Epithelial cell of esophagus (primary cell): Measurements from ENCODE around the gene TNS3.

Experiments used
- DNase-seq: peaks from one replicate; pipeline ENCODE4 v3.0.0; 2010; ENCODE audit warnings: low read depth
- H3K4me3 ChIP-seq: 2 replicates; pipeline ENCODE4 v1.5.1; 2011; ENCODE audit warnings: mild to moderate bottlenecking, low read length, control low read depth
- TF ChIP-seq, protein P1 (sequence below): IDR thresholded peaks from 2 replicates; pipeline ENCODE4 v1.5.1; 2011; ENCODE audit warnings: low read depth, mild to moderate bottlenecking, low read length, control low read depth, inconsistent platforms; ENCODE audit not compliant: insufficient read depth; ENCODE audit errors: missing control alignments

TNS3 gene

DNA sequence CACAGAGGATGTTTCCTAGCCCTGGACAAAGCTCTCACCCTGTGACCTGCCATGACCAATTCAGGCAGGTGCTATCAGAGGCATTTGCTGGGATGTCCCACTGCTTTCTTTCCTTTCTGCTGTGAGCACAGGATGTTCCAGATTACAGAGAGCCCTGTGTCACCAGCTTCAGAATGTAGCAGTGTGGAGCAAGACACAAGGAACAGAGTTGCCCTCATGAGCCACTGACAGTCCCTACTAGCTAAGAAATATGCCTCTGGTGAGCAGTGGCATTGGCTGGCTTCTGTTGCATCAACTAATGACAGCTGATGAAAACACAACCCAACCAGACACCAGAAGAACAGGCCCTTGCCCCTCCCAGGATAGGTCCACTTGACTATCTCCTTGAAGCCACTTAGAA is 337.2 kb downstream of the TNS3 start:
- DNase-seq, result no peak
- TF ChIP-seq, protein P1, sequence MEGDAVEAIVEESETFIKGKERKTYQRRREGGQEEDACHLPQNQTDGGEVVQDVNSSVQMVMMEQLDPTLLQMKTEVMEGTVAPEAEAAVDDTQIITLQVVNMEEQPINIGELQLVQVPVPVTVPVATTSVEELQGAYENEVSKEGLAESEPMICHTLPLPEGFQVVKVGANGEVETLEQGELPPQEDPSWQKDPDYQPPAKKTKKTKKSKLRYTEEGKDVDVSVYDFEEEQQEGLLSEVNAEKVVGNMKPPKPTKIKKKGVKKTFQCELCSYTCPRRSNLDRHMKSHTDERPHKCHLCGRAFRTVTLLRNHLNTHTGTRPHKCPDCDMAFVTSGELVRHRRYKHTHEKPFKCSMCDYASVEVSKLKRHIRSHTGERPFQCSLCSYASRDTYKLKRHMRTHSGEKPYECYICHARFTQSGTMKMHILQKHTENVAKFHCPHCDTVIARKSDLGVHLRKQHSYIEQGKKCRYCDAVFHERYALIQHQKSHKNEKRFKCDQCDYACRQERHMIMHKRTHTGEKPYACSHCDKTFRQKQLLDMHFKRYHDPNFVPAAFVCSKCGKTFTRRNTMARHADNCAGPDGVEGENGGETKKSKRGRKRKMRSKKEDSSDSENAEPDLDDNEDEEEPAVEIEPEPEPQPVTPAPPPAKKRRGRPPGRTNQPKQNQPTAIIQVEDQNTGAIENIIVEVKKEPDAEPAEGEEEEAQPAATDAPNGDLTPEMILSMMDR, result no peak
- no peak overlapping the region for H3K4me3 ChIP-seq

DNA sequence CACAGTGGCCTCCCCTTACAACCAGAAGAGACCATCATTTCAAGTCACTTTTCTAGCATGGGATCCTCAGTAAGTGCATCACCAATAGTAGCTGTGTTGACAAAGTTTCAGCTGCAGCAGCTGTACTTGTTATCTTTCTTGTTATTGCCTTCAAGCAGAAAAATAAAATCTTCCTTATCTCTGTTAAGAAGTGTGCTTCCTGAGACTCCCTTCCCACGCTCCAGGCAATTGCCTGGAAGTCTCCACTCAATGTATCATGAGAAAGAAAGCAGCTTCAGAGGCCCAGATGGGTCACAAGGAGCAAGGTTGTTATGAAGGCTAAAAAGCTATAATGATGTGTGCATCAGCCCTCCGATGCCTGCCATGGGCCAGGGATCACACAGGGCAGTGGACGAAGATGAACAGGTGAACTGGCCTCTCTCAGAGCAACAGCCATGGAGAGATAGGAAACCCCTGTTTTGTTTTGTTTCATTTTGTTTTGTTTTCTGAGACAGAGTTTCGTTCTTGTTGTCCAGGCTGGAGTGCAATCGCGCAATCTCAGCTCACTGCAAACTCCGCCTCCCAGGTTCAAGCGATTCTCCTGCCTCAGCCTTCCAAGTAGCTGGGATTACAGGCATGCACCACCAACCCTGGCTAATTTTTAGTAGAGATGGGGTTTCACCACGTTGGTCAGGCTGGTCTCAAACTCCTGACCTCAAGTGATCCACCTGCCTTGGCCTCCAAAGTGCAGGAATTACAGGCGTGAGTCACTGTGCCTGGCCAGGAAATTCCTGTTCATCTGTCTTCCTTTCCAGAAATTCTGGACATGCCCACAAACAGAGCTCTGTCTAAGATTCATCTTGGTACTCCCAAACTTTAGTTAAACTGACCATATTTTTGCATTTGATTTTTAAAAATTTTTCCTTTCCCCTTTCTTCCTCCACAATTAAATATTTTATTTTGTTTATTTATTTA is 340.5 kb downstream of the TNS3 start:
- no peak overlapping the region for H3K4me3 ChIP-seq
- TF ChIP-seq, protein P1, result no peak
- peak; percentile 25 for DNase-seq

DNA sequence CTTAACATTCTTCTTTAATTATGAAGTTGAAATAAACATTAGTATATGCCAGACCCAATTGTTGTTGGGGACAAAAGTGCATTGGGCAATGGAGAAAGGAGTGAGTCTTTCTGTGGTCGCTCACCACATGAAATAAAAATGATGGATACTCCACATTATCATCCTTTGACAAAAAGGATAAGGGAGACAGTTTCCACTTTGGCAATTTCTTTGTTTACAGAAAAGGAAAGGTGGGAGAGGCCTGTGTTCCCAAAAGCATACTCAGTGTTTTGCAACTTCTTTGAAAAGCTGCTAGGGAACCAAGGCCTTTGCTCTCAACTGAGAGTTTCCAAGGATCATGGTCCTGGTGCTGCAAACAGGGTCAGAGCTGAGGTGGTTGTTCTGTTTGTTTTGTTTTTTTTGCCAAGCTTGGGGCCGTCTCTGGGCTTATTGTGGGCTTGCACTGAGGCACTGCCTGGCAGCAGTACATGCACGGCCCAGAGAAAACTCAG is 341.9 kb downstream of the TNS3 start:
- no peak for DNase-seq
- TF ChIP-seq, protein P1, result no peak
- H3K4me3 ChIP-seq, result no peak overlapping the region

- no peak for DNase-seq
- no peak overlapping the region for H3K4me3 ChIP-seq
- TF ChIP-seq, protein P1, result no peak
Measured at GRCh38 chr7:47239034-47239433, 342.9 kb downstream of the TNS3 start.

DNA sequence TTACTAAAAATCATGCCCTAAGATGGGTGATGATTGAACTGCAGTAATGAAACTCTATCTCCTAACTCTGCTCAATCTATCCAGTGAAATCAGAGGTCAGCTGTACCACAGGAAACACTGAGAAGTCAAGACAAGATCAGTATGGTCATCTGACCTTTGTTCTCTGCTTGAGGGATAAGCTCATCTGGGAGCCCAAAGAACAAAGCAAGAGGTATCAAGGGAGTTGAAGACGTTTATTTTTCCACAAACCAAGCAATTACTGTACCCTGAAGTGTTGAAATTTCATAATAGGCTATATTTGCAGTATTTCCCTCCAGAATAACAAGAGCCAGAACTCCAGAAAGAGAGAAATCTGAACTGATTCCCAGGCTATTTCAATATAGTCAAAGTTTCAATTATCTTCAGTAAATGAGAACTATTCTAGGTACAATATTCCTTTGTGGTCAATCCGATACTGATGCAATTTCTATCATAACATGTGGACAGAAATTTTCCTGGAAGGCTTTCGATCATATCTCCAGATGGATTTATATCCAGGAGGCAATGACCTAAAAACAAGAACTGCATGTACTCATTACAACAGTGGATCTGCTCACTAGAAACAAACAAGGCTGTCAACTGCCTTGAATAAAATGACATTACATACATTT is 345.3 kb downstream of the TNS3 start:
- DNase-seq, result no peak
- TF ChIP-seq, protein P1, result no peak
- H3K4me3 ChIP-seq, result no peak overlapping the region

DNA sequence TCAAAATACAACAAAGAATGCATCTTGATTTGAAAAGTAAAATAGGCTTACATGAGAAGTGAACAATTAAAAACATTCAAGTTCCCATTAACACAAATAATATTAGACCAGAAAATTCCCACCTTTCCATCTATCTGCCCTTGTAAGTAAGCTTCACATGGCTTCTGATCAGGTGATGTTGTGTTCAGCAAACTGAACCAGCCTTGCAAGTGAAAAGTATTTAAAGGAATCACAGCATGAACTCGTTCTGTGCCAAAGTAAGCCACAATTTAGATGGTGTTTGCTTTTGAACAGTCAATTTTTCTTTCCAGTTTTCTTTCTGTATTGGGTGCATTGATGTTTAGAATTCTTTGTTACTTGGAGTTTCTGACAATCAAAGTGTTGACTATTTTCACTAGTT is 347.9 kb downstream of the TNS3 start:
- TF ChIP-seq, protein P1, result no peak
- no peak for DNase-seq

More for the DNA sequence above, 347.9 kb downstream of the TNS3 start:
- no peak overlapping the region for H3K4me3 ChIP-seq
